Progenitor cell of endocrine pancreas (in vitro differentiated cells): ENCODE measurements around the gene KLK8. TPM values are rescaled to one million over a fixed set of nuclear protein-coding genes. Genes with fewer than 3 reads are reported as not detected.

ENCODE experiments used
- DNase-seq: peaks from one replicate; pipeline ENCODE4 v3.0.0; 2021; ENCODE audit warnings: low spot score; ENCODE audit not compliant: unreplicated experiment
- H3K27ac Mint-ChIP-seq: 2 replicates; pipeline ENCODE4 v1.8.0; 2021; ENCODE audit warnings: mild to moderate bottlenecking, moderate library complexity, mixed read lengths
- H3K27me3 Mint-ChIP-seq: 2 replicates; pipeline ENCODE4 v1.8.0; 2021; ENCODE audit warnings: mixed read lengths
- H3K36me3 Mint-ChIP-seq: 2 replicates; pipeline ENCODE4 v1.8.0; 2022; ENCODE audit warnings: mixed read lengths; ENCODE audit not compliant: insufficient read depth
- H3K4me1 Mint-ChIP-seq: 2 replicates; pipeline ENCODE4 v1.8.0; 2021; ENCODE audit warnings: low read depth, mixed read lengths
- H3K4me3 Mint-ChIP-seq: 2 replicates; pipeline ENCODE4 v1.8.0; 2021; ENCODE audit warnings: low read depth, mild to moderate bottlenecking, moderate library complexity, mixed read lengths
- H3K9me3 Mint-ChIP-seq: 2 replicates; pipeline ENCODE4 v1.8.0; 2021; ENCODE audit warnings: low read depth, mixed read lengths
- total RNA-seq: library from RNA; stranded (reverse); gene quantifications from 2 replicates; pipeline ENCODE4 v1.2.1, GENCODE V29; 2021
- TF ChIP-seq, protein P1 (sequence below): fragments of 200-600 bp; sonication (generic); IDR thresholded peaks from one replicate; pipeline ENCODE4 v1.5.0; 2021; ENCODE audit warnings: antibody characterized with exemption, mild to moderate bottlenecking; ENCODE audit not compliant: unreplicated experiment

The KLK8 gene
- total RNA-seq, 1 donor from 2014 or later = not detected

DNA sequence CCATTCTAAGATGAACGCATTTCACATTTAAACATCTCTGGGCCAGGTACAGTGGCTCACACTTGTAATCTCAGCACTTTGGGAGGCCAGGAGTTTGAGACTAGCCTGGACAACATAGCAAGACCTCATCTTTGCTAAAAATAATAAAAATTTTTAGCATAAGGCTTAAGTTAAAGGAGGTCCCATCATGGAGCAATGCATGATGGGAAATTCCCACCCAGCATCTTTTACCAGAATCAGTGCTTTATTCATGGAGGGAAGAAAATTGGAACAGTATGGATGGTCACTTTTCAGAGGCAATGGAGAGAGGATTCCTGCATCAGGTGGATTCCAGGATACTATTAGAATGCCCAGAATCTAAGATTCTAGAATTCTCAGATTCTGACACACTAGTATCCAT lies 3.8 kb upstream of the KLK8 start:
- Mint-ChIP-seq H3K36me3 (no peaks in the 10 kb centered on the region), H3K9me3 (no peaks in the 10 kb centered on the region), H3K27ac (no peak overlapping the region), H3K27me3 (peaks cover 74% of the 10 kb centered on the region), H3K4me3 (no peak overlapping the region), H3K4me1 (peaks cover 3% of the 10 kb centered on the region)
- TF ChIP-seq, protein P1, sequence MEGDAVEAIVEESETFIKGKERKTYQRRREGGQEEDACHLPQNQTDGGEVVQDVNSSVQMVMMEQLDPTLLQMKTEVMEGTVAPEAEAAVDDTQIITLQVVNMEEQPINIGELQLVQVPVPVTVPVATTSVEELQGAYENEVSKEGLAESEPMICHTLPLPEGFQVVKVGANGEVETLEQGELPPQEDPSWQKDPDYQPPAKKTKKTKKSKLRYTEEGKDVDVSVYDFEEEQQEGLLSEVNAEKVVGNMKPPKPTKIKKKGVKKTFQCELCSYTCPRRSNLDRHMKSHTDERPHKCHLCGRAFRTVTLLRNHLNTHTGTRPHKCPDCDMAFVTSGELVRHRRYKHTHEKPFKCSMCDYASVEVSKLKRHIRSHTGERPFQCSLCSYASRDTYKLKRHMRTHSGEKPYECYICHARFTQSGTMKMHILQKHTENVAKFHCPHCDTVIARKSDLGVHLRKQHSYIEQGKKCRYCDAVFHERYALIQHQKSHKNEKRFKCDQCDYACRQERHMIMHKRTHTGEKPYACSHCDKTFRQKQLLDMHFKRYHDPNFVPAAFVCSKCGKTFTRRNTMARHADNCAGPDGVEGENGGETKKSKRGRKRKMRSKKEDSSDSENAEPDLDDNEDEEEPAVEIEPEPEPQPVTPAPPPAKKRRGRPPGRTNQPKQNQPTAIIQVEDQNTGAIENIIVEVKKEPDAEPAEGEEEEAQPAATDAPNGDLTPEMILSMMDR = no peak
- no peak for DNase-seq

DNA sequence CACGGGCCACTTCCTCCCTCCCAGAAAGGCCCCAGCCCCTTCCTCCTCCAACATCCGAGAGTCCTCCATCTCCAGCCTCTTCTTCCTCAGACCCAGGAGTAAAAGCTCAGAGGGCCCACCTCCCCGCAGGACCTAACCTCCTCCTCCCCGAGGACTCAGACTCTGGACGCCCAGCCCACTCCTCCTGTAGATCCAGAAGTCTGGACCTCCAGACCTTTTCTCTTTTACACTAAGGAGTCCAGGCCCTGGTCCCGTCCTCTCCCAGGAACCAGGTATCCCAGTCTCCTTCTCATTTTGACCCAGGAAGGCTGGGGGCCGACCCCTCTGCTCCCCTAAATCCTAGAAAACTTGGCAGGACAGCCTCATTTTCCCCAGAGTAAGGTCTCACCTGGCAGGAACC lies 1.9 kb upstream of the KLK8 start:
- DNase-seq = no peak
- no peak overlapping the region for H3K4me3 Mint-ChIP-seq
- no peaks in the 10 kb centered on the region for H3K9me3 Mint-ChIP-seq
- H3K27me3 Mint-ChIP-seq = peaks cover 62% of the 10 kb centered on the region
- H3K36me3 Mint-ChIP-seq = no peaks in the 10 kb centered on the region
- no peak overlapping the region for H3K27ac Mint-ChIP-seq
- TF ChIP-seq, protein P1 = no peak
- H3K4me1 Mint-ChIP-seq = peaks cover 8% of the 10 kb centered on the region

DNA sequence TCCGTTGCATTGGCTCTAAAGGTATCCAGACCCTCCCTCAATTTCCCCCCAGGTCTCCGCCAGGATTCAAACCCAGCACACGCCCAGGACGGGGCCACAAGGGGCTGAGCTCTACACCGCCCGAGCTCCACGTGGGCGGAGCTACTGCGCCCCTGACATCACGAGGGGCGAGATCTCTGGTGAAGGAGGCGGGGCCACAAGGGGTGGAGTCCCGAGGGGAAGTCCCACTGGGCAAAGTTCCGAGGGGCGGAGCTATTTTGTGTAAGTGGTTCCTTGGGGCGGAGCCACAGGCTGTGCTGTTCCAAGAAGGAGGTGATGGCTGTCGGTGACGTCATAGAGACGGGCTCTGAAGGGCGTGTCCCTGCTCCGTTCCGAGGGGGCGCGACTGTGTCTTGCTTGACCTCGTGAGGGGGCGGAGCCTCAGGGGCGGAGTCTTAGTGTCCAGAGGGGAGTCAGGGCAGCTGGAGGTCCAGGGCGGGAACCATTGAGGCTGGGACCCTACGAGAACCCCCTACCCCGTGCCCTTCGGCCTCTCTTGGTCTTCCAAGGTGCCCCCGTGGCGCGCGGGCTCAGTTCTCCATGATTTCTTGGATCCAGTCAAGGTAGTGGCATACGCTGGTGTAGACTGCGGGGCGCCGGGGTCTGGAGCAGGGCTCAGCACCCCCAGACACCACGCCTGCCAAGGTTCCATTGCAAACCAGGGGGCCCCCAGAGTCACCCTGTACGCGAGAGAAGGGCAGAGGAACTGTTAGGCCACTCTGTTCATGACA lies 1.3 kb upstream of the KLK8 start:
- no peak overlapping the region for H3K27ac Mint-ChIP-seq
- H3K36me3 Mint-ChIP-seq = no peaks in the 10 kb centered on the region
- peaks cover 11% of the 10 kb centered on the region for H3K4me1 Mint-ChIP-seq
- no peak overlapping the region for H3K4me3 Mint-ChIP-seq
- TF ChIP-seq, protein P1 = no peak
- peaks cover 66% of the 10 kb centered on the region for H3K27me3 Mint-ChIP-seq
- DNase-seq = no peak
- H3K9me3 Mint-ChIP-seq = no peaks in the 10 kb centered on the region

DNA sequence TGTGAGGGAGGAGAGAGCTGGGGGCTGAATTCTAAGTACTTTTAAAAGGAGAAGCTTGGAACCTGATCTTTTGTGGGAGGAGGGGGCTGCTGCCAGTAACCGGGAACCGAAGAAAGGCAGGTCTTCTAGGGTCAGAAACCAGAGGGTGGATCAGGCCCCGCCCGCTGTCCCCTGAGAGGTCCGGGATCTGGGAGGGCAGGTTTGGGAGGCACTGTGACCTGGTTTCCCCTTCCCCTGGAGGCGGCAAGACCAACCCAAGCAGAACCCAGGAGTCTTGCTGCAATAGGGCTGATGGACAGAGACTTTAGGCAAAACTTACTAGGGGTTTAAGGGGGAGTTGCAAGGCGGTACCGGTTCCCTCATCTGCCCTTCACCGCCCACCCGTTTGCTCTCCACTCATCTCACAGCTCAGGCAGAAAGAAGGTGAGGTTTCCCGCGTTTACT lies 707 bp upstream of the KLK8 start:
- TF ChIP-seq, protein P1 = no peak
- H3K27me3 Mint-ChIP-seq = peaks cover 64% of the 10 kb centered on the region
- no peak overlapping the region for H3K27ac Mint-ChIP-seq
- no peaks in the 10 kb centered on the region for H3K36me3 Mint-ChIP-seq
- H3K4me3 Mint-ChIP-seq = no peak overlapping the region
- H3K9me3 Mint-ChIP-seq = no peaks in the 10 kb centered on the region
- peaks cover 11% of the 10 kb centered on the region for H3K4me1 Mint-ChIP-seq
- no peak for DNase-seq

DNA sequence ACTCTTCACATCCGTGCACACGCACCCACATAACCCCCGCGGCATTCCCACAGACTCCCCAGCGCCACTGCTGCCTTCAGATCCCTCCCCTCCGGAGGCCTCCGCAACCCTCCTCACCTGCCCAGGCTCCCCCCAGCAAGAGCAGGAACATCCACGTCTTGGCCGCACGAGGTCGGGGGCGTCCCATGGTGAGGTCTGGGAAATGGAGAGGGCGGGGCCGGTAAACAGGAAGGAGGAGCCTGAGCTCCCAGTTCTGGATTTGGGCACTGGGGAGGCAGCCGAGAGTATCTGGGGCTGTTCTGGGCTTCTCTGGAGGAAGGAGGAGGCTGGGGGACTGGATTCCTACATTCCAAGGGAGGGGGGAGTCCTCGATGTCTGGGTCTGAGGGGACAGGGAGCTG lies 423 bp downstream of the KLK8 start:
- Mint-ChIP-seq H3K4me1 (peaks cover 11% of the 10 kb centered on the region), H3K4me3 (no peak overlapping the region), H3K27me3 (peaks cover 58% of the 10 kb centered on the region), H3K36me3 (no peaks in the 10 kb centered on the region), H3K27ac (peak overlapping the region; percentile 45), H3K9me3 (no peaks in the 10 kb centered on the region)
- no peak for DNase-seq
- TF ChIP-seq, protein P1 = no peak
